ENCODE measurements around the gene MIEF1.
"Not testable (repeated sequence)": the region's sequence is repeated elsewhere in the genome, so short reads cannot be mapped to it uniquely, and the experiment has no call there.

Gene MIEF1

DNA sequence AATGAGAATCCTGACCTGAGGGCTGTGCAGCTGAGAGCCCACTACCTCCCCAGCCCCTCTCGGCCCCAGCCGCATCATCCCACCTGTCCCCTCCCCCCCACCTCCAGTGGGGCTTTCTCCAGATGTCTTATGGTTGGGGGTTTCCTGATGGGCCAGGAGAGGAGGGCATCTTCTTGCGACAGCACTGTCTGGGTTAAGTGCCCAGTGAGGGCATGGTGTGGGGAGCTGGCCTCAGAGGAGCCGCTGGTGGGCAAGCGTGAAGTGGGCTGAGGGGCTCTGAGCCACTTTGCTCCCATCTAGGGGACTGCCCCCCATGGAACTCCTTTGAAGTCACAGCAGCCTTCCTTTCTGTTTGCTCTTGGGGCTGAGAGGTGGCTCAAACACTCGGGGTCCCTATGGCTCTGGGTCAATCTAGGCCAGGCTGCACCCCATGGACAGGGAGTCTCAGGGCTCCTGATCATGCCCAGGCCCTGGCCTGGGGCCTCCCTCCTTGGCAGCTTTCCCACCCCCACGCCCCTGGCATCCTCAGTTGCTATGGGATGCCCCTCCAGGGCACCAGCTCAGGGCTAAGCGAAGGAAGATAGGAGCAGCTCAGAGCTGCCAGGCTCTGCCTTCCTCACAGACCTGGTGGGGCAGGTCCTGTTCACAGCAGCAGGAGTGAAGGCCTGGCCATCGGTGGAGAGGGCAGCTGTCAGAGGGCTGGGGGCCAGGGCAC is 11.0 kb upstream of the MIEF1 start:
- no peak for DNase-seq

DNA sequence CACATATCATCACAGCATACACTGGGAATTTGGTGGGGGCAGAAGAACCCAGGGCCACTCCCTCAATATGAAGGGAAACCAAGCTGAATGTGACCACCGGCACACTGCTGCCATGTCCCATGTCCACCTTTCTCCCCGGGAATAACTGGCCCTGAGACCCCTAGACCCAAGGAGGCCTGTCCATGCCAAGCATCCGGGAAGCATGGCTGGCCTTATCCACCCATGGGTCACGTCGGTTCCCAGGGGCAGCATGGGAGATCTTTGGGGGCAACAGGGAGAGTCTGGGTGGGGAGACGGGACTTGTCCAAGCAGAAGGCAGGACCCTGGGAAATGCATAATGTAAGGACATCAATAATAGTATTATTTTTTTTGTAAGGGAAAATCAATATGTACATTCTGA is 10.4 kb upstream of the MIEF1 start:
- no peak for DNase-seq

DNA sequence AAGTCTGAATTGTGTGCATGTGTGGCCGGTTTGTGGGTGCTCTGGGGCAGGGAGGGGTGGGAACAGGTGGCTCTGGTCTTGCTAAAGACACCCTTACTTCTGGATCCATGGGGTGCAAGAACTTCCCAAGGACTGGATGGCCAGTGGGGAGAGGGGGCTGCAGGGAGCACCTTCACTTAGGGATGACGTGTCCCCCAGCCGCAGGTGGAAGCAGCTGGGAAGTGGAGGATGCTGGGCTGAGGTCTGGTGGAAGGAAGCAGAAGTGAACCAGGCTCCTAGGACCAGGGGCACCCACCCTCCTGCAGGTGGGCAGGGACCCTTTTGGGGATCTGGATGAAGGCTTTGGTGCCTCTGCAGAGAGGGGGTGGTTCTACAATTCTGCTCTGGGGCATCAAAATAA is 9.9 kb upstream of the MIEF1 start:
- DNase-seq: no peak

DNA sequence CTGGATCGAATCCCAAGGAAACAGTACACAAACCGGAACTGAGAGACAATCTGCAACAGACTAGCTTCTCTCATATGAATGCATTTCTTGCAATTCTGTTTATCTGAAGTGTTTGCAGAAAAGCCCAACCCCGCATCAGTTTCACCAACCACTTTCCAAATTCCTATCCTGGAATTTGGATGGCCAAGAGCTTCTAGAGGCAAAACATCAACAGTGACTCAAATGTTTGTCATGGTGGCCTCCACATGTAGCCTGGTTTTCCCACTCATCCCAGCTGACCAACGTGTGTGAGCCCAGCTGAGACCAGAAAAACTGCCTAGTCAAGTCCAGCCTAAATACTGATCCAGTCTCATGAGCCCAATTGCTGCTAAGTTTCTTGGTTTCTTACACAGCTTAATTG is 8.3 kb upstream of the MIEF1 start:
- no peak for DNase-seq

DNA sequence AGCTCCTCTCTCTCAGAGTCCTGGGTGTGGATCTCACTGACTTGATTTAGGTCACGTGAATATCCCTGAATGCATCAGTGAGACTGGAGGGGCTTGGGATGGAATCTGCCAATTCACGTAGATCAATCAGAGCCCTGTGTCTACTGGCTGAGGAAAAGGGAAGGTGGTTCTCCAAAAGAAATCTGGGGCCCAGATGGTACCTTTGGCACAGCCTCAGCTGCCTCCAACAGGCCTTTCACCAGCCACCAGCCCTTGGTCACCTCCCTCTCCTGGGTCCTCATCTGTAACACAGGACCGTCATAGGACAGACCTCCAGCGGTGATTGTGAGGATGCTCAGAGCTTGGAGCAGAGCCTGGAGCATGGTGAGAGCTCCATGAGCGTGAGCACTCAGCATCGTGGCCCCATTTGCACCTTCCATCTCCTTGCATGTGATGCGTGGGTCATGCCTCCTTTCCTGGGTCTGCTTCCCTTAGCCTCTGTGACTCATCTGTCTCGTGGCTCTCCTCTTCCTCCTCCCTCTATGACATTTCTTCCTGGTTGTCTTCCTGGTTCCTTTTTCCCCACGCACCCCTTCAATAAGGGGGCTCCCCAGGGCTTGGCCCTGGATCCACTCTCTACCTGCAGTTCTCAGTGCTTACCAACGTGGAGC is 7.5 kb upstream of the MIEF1 start:
- no peak for DNase-seq

DNA sequence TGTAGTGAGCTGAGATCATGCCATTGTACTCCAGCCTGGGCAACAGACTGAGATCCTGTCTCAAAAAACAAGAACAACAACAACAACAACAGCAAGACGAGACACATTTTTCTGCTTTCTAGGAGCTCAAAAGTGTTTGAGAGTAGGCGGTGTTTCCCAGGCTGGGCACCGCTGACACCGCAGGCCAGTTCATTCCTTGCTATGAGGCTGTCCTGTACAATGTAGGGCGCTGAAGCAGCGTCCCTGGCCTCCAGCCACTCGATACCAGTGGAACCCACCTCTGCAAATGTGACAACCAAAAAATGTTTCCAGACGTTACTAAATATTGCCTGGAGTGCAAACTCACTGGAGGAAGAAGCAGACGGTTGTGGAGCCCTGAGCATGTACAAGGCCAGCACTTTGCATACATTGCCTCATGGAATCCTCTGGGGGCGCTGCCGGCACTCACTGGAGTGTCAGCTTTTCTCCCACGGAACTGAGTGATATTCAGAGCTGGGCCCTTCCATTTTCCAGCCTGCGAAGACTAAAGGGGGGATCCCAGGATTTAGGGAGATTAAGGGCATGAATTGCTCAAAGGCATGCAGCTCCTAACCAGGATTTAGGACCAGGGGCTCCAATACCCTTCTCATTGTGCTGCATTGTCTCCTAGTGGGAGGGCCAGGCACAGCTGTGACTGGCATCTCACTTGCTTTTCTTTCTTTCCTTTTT is 5.8 kb upstream of the MIEF1 start:
- DNase-seq: peak; percentile 82

DNA sequence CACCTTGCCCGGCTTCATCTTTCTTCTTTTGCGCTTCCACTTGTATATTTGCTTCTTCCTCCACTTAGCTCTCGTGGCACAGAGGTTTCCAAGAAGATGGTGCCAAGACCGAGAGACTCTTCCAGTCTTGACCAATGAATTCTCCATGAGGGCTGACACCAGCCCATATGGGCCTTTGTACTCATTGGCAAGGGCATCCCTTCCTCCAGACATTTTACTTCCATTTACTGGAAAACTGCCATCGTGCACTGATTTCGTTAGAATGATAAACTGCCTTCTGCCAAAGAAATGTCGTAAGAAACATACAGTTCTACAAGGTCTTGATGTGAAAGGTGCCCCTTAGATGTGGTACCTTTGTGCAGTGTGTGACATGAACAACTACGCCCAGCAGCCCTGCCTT is 4.7 kb upstream of the MIEF1 start:
- no peak for DNase-seq

DNA sequence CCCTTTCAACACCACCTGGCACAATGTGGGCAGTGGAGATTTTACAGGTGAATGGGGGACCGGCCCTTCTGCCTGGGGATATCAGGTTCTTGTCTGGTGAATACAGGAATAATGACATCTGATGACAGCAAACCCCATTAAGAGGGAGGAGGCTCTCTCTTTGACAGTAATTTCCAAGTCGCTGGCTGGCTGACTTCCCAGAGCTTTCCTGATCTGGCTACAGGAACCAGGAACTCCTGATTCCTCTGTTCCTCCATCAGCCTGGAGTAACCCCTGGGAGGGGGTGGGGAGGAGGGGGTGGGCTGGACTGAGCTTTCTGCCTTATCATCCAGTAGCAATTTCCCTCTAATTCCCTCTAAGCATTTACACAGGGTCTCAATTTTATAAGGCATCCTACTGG is 3.7 kb upstream of the MIEF1 start:
- DNase-seq: no peak

DNA sequence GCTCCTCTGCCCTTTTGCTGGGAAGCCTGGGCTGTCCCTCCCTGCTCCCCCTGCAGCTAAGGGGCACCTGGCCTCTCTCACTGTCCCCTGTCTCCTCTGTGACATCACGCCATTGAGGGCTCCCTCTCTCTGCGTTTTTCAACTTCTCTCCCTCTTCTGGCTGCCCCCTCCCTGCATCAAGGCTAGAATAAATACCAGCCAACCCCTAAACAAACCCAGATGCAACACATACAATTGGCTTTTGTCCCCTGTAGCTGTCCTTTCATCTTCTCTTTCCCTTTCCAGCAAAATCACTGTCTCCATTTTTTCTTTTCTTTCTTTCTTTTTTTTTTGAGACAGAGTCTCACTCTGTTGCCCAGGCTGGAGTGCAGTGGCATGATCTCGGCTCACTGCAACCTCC is 3.3 kb upstream of the MIEF1 start:
- DNase-seq: no peak

DNA sequence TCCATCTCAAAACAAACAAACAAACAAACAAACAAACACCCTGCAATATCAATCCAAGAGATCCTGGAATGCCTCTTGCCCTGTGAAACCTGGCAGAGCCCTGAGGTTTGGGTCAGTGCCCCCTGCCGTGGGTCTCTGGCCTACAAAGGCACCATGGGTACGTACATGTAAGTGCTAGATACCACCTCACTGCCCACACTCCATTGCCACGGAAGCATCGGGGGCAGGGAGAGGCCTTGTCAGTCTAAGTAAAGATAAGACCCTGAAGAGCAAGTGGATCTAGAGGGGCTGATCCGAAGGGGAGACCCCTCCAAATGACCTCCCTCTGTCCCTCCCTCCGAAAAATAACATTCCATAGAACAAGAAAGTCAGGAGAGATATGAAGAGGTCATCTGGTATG is 2.0 kb upstream of the MIEF1 start:
- no peak for DNase-seq

DNA sequence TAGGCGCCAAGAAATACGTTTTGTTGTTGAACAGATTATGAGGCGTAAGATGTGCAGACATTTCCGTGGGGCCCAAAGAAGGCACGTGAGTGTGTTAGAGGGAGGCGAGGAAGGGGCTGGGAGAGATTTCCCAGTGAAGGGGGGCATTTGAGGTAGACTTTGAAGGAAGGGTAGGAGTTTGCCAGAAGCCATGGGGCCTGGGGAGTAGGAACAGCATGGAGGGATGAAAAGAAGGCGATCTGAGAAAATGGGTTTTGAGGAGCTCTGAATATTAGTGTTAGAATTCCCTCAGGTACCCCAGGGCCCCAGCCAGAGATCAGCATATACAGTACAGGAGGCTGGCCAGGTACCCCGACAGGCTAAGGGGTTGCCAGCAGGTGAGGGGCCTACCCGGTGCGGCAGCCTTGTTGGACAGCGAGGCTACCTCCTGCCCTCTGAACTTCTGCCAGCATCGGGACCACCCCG is 414 bp upstream of the MIEF1 start:
- no peak for DNase-seq

DNA sequence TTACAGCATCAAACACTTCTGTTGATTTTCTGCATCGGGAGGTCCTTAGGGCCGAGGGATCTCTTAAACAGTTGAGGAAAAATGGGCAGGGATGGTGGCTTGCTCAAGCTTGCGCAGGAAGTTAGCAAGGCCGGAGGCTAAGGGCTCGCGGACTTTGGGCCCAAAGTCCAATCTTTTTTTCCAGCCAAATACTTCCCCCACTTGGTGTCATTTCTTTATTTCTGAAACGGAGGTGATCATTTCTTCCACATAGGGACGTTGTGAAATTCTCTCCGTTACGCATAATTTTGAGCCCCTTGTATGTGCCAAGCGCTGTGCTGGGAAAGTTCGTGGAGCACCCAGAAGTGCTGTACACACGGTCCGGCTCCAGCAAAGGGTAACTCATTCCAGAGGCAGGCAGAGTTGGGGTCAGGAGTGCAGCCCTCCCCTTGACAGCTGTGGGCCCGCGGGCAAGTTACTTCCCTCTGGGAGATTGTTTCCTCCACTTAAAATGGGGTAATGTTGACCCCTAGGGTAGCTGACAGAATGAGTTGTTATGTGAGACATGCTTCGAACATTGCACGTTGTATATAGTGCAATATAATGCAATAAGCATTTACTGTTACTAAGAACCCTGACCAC is 809 bp downstream of the MIEF1 start:
- DNase-seq: no peak

DNA sequence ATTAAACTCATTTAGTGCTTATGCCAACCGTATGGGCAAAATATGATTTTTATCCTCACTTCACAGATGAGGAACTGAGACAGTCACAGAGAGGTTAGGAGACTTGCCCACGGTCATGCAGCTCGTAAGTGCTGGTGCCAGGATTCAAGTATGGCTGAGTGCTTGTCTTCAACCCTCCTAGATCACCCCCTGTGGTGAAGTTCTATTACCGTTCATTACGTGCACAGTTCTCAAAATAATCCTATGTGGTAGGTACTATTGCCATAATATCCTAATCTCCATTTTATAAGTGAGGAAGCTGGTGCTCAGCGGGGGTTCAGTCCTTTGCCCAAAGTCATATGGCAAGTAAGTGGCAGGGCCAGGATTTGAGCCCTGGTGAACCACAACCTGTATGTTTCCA is 1.5 kb downstream of the MIEF1 start:
- DNase-seq: peak; percentile 47

DNA sequence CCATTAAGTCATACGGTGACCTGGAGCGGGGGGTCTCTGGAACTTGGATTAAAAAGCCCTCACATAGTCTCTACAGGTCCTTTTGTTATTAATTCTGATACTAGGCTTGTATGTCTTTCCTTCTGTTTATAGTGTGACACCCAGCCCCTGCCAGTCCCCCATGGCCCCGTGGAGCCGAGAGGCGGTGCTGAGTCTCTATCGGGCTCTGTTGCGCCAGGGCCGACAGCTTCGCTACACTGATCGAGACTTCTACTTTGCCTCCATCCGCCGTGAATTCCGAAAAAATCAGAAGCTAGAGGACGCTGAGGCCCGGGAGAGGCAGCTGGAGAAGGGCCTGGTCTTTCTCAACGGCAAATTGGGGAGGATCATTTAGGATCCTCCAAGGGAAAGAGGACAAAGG is 2.0 kb downstream of the MIEF1 start:
- no peak for DNase-seq

DNA sequence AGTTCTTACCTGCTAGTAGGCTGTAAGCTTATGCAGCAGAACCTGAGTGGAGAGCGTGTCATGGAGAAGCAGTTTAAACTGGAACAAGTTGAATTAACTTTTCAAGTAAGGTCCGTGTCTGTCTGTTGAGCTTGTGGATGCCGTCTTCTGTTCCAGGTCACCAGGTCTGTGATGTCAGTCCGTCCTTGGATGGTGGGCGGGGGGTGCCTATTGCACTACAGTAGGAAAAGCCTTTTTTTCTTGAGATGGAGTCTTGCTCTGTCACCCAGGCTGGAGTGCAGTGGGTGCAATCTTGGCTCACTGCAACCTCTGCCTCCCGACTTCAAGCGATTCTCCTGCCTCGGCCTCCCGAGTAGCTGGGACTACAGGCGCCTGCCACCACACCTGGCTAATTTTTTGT is 4.9 kb downstream of the MIEF1 start:
- not testable (repeated sequence) for DNase-seq

DNA sequence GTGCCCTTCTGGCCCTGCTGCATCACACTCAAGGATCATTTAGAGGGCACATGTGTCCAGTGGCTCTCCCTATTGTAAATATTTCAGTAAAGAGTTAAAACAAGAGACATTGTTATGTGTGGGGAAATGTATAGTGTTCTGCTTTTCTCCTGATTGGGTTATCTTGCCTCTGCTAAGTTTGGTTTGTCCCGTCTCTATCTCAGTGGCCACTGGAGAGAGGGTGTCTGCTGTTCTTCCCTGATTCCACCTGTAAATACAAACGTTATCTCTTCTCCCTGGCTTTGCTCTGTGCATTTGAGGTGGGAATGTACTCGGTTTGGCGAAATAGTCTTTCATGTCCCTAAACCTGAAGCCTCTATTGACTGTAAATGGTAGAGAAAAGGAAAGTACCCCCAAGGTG is 6.3 kb downstream of the MIEF1 start:
- DNase-seq: no peak

DNA sequence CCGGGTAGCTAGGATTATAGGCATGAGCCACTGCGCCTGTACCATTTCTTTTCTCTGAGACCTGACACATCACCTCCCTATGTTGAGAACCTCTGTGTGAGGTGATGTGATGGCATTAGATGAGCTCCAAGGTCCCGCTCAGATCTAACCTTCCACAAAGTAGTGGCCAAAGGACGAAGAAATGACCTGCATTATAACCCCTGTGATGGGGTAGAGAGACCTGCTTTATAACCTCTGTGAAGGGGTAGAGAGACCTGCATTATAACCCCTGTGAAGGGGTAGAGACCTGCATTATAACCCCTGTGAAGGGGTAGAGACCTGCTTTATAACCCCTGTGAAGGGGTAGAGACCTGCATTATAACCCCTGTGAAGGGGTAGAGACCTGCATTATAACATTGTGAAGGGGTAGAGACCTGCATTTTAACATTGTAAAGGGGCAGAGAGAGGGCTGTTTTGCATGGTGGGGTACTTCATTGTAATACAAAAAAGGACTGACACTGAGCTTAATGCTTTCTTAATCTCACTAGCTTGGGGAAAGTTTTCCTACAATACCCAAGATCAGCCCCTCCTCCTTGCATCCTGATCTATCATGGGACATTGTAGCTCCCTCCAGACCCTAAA is 8.5 kb downstream of the MIEF1 start:
- DNase-seq: no peak

DNA sequence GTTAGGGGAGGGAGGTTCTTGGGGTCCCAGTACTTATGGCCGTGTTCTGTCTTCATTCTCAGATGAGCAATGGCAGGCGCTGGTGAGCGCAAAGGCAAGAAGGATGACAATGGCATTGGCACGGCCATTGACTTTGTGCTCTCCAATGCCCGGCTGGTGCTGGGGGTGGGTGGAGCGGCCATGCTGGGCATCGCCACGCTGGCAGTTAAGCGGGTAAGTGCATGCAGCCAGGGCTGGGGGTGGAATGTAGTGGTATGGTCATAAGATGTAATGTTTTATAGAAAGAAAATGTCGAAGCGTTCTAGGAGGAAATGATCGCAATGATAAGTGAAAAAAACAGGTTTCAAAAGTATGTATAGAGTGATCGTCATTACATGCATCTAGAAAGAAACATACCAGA is 9.1 kb downstream of the MIEF1 start:
- no peak for DNase-seq

DNA sequence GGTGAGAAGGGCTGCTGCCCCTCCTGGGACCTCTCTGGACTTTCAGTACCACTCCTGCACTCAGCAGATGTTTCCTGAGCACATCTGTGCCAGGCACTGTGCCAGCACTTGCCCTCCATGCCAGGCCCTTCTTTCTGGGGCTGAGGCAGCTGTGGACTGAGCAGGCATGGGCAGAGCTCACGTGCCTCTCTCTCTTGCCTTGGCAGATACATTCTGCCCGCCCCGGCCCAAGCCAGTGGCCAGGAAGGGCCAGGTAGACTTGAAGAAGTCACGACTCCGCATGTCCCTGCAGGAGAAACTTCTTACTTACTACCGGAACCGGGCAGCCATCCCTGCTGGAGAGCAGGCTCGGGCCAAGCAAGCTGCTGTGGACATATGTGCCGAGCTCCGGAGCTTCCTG is 9.9 kb downstream of the MIEF1 start:
- peak; percentile 87 for DNase-seq

DNA sequence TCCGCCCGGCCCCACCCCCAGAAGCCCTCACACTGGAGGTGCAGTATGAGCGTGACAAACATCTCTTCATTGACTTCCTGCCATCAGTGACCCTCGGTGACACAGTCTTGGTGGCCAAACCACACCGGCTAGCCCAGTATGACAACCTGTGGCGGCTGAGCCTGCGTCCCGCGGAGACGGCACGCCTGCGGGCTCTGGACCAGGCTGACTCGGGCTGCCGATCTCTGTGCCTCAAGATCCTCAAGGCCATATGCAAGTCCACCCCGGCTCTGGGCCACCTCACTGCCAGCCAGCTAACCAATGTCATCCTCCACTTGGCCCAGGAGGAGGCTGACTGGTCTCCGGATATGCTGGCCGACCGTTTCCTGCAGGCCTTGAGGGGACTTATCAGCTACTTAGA is 11.7 kb downstream of the MIEF1 start:
- DNase-seq: no peak

DNA sequence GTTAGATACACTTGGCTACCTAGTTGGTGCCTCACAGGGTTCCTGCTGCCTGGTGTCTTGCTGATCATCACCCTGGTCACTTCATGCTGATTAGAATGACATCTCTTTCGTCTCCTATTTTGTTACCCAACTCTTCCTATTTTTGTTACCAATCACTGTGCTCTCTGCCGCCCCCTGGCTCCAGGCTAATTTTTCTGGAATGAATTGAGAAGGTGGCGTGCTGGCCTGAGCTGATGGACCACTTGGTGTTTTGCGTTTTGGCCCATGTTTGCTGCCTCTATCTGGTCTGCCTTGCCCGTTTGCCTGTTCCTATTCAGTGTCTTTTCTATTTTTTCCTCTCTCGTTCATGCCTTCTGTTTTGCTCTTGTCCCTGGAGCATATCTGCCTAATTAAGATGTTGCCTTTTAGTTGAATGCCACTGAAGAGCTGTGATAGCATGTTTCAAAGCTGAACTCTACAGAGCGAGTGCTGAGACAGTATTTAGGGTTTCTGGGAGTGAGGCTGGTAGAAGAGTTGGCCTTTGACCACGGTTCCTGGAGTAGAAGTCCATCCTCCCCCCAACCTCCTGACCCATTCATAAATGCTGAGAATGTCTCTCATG is 12.4 kb downstream of the MIEF1 start:
- peak; percentile 60 for DNase-seq

DNA sequence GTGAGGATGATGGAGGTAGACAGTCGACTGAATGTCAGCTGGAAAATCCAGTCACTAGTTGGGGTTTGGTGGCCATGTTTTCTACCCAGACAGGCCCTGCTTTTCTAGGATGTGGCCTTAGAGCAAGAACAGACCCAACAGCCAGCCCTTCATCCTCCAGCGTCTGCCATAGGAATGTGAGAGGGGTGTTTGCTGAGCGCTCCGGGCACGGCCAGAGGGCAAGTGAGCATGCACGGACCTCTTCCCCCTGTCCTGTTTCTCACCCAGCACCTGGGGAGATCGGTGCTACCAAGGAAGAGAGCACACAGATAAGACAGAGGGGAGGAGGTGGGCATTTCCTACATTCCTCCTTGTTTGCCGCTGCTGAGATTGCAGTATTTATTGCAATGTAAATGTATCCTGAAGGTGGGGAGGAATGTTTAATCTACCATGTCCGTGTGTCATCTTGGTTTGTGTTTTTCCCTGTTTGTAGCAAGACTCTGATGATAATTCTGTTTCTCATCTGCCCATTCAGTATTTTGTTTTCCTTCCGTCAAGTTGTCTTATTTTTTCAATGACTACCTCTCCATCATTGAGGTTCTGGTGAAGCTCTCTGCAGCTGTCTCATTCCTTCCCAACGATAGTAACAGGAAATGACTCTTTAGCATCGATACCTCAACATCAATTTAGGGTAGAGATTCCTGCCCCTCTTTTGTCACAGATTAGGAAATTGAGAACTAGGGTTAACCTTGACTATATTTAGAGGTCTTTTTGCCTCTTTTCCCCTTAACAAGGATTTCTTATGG is 13.4 kb downstream of the MIEF1 start:
- DNase-seq: no peak

All from RPMI8226 (cell line).